ENCODE results near the gene CBFA2T2.

The CBFA2T2 gene

GRCh38 chr20:33656010-33656782 is 166.3 kb downstream of the CBFA2T2 start:
- H2AK5ac ChIP-seq (ENCODE audit: low read length) = no peak overlapping the region
- no peaks in the 10 kb centered on the region for H3K79me2 ChIP-seq (ENCODE audit: control insufficient read depth, insufficient read depth, low read length, poor library complexity)
- H3K9me3 ChIP-seq (ENCODE audit: insufficient read depth, low read depth, low read length) = peaks cover 2% of the 10 kb centered on the region
- peaks cover 36 to 41% of the 10 kb centered on the region in 2 experiments for H3K36me3 ChIP-seq (ENCODE audit: control insufficient read depth in 1 of 2, insufficient read depth in 2 of 2, low read length in 2 of 2)
- H2BK5ac ChIP-seq (ENCODE audit: low read depth, low read length, poor library complexity) = no peak overlapping the region
- no peak overlapping the region for H3K23ac ChIP-seq (ENCODE audit: low read length)
- H2BK120ac ChIP-seq (ENCODE audit: insufficient read depth, low read length, poor library complexity) = no peak overlapping the region
- H3K14ac ChIP-seq (ENCODE audit: low read length) = no peak overlapping the region
- H3K27me3 ChIP-seq (ENCODE audit: insufficient read depth, low read length) = no peaks in the 10 kb centered on the region
- H3K4ac ChIP-seq (ENCODE audit: low read depth, low read length) = no peak overlapping the region
- no peak overlapping the region for H3K4me2 ChIP-seq (ENCODE audit: low read length)
- no peak overlapping the region for H3K4me3 ChIP-seq (ENCODE audit: low read depth, low read length)
- no peak overlapping the region for H4K12ac ChIP-seq (ENCODE audit: low read depth, low read length)
- H2AFZ ChIP-seq (ENCODE audit: insufficient read depth, low read length, poor library complexity) = no peak overlapping the region
- no peak overlapping the region for H3K9ac ChIP-seq (ENCODE audit: low read length)
- H3K27ac ChIP-seq (ENCODE audit: low read depth, low read length) = no peak overlapping the region
- H4K91ac ChIP-seq (ENCODE audit: low read depth, low read length) = no peak overlapping the region
- no peak for DNase-seq
- no peak overlapping the region for H4K8ac ChIP-seq (ENCODE audit: low read depth, low read length)
- no peak overlapping the region for H2BK12ac ChIP-seq (ENCODE audit: low read length)
- H3K79me1 ChIP-seq (ENCODE audit: low read length) = no peaks in the 10 kb centered on the region
- no CpG with 5 or more reads among the region's 10 CpGs for WGBS (ENCODE audit: extremely low coverage, insufficient coverage, insufficient read length)
- peaks cover 7% of the 10 kb centered on the region in 2 experiments for H3K4me1 ChIP-seq (ENCODE audit: control insufficient read depth in 1 of 2, insufficient read depth in 2 of 2, low read length in 2 of 2)
- no peak overlapping the region for H3K18ac ChIP-seq (ENCODE audit: low read length)

DNA sequence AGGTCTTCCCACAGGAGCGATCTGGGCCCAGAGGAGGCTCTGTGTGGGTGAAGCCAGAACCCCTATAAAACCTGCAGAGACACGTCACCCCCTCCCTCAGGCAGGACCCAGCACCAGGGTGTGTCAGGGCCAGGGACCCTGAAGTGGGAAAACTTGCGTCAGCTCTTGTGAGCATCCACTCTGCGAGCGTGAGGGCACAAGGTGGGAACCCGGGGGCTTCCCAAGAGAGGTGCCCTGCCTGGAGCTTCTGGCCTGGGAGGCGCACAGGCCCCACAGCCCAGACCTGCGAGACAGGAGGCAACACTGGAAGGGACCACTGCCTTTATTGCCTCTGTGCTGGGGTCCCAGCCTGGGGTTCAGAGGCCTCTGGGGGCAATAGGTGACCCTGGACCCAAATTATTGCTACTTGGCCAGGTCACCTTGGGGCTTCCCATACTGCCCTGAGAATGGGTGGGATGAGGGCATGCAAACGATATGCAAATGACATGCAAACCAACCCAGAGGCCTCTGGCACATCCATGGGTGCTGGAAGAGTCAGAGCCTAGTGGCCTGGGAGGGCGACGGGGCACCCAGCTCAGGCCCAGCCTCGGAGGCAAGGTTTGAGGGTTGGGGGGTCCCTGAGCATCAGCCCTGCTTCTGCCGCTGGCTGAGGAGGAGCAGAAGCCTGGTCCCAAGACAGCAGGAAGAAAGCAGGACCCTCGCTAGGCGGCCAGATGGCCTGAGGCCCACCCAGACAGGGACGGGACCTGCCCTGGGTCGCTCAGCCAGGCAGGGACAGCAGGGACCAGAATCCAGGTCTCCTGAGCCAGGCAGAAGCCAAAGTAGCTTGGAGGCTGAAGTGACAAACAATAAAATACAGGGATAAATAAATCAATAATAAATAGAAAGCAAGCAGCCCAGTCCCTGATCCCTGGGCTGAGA is 167.1 kb downstream of the CBFA2T2 start:
- no peak overlapping the region for H2BK12ac ChIP-seq (ENCODE audit: low read length)
- H3K27ac ChIP-seq (ENCODE audit: low read depth, low read length) = no peak overlapping the region
- H3K14ac ChIP-seq (ENCODE audit: low read length) = no peak overlapping the region
- DNase-seq = no peak
- no peak overlapping the region for H2AK5ac ChIP-seq (ENCODE audit: low read length)
- H3K79me1 ChIP-seq (ENCODE audit: low read length) = no peaks in the 10 kb centered on the region
- H2AFZ ChIP-seq (ENCODE audit: insufficient read depth, low read length, poor library complexity) = no peak overlapping the region
- H3K23ac ChIP-seq (ENCODE audit: low read length) = no peak overlapping the region
- H3K9me3 ChIP-seq (ENCODE audit: insufficient read depth, low read depth, low read length) = peaks cover 2% of the 10 kb centered on the region
- H3K18ac ChIP-seq (ENCODE audit: low read length) = no peak overlapping the region
- WGBS (ENCODE audit: extremely low coverage, insufficient coverage, insufficient read length) = no CpG with 5 or more reads among the region's 17 CpGs
- no peak overlapping the region for H2BK120ac ChIP-seq (ENCODE audit: insufficient read depth, low read length, poor library complexity)
- no peak overlapping the region for H4K8ac ChIP-seq (ENCODE audit: low read depth, low read length)
- H3K4me2 ChIP-seq (ENCODE audit: low read length) = no peak overlapping the region
- H3K9ac ChIP-seq (ENCODE audit: low read length) = no peak overlapping the region
- H3K4ac ChIP-seq (ENCODE audit: low read depth, low read length) = no peak overlapping the region
- H2BK5ac ChIP-seq (ENCODE audit: low read depth, low read length, poor library complexity) = no peak overlapping the region
- no peak overlapping the region for H3K4me3 ChIP-seq (ENCODE audit: low read depth, low read length)
- no peaks in the 10 kb centered on the region for H3K79me2 ChIP-seq (ENCODE audit: control insufficient read depth, insufficient read depth, low read length, poor library complexity)
- H3K27me3 ChIP-seq (ENCODE audit: insufficient read depth, low read length) = no peaks in the 10 kb centered on the region
- H4K91ac ChIP-seq (ENCODE audit: low read depth, low read length) = no peak overlapping the region
- peaks cover 7% of the 10 kb centered on the region in 2 experiments for H3K4me1 ChIP-seq (ENCODE audit: control insufficient read depth in 1 of 2, insufficient read depth in 2 of 2, low read length in 2 of 2)
- H3K36me3 ChIP-seq (ENCODE audit: control insufficient read depth in 1 of 2, insufficient read depth in 2 of 2, low read length in 2 of 2) = peaks cover 36 to 41% of the 10 kb centered on the region in 2 experiments
- no peak overlapping the region for H4K12ac ChIP-seq (ENCODE audit: low read depth, low read length)

GRCh38 chr20:33657704-33658095 is 167.8 kb downstream of the CBFA2T2 start:
- Histone ChIP-seq H3K36me3 (ENCODE audit: control insufficient read depth in 1 of 2, insufficient read depth in 2 of 2, low read length in 2 of 2) (peaks cover 36 to 41% of the 10 kb centered on the region in 2 experiments), H2BK120ac (ENCODE audit: insufficient read depth, low read length, poor library complexity) (no peak overlapping the region), H3K4me2 (ENCODE audit: low read length) (no peak overlapping the region), H3K18ac (ENCODE audit: low read length) (no peak overlapping the region), H2BK5ac (ENCODE audit: low read depth, low read length, poor library complexity) (no peak overlapping the region), H3K27me3 (ENCODE audit: insufficient read depth, low read length) (no peaks in the 10 kb centered on the region), H3K4ac (ENCODE audit: low read depth, low read length) (no peak overlapping the region), H3K9me3 (ENCODE audit: insufficient read depth, low read depth, low read length) (peaks cover 2% of the 10 kb centered on the region), H3K4me3 (ENCODE audit: low read depth, low read length) (no peak overlapping the region), H2BK12ac (ENCODE audit: low read length) (no peak overlapping the region), H3K14ac (ENCODE audit: low read length) (no peak overlapping the region), H4K91ac (ENCODE audit: low read depth, low read length) (no peak overlapping the region), H4K8ac (ENCODE audit: low read depth, low read length) (no peak overlapping the region), H3K79me1 (ENCODE audit: low read length) (no peaks in the 10 kb centered on the region), H3K9ac (ENCODE audit: low read length) (no peak overlapping the region), H3K27ac (ENCODE audit: low read depth, low read length) (no peak overlapping the region), H3K4me1 (ENCODE audit: control insufficient read depth in 1 of 2, insufficient read depth in 2 of 2, low read length in 2 of 2) (peaks cover 7 to 8% of the 10 kb centered on the region in 2 experiments), H2AFZ (ENCODE audit: insufficient read depth, low read length, poor library complexity) (no peak overlapping the region), H2AK5ac (ENCODE audit: low read length) (no peak overlapping the region), H4K12ac (ENCODE audit: low read depth, low read length) (no peak overlapping the region), H3K79me2 (ENCODE audit: control insufficient read depth, insufficient read depth, low read length, poor library complexity) (no peaks in the 10 kb centered on the region), H3K23ac (ENCODE audit: low read length) (no peak overlapping the region)
- WGBS (ENCODE audit: extremely low coverage, insufficient coverage, insufficient read length) = no CpG with 5 or more reads among the region's 12 CpGs
- DNase-seq = no peak

GRCh38 chr20:33658510-33658909 is 168.6 kb downstream of the CBFA2T2 start:
- Histone ChIP-seq H3K27ac (ENCODE audit: low read depth, low read length) (no peak overlapping the region), H2AFZ (ENCODE audit: insufficient read depth, low read length, poor library complexity) (no peak overlapping the region), H3K9me3 (ENCODE audit: insufficient read depth, low read depth, low read length) (peaks cover 2% of the 10 kb centered on the region), H3K27me3 (ENCODE audit: insufficient read depth, low read length) (no peaks in the 10 kb centered on the region), H3K4me3 (ENCODE audit: low read depth, low read length) (no peak overlapping the region), H2AK5ac (ENCODE audit: low read length) (no peak overlapping the region), H2BK120ac (ENCODE audit: insufficient read depth, low read length, poor library complexity) (no peak overlapping the region), H3K14ac (ENCODE audit: low read length) (no peak overlapping the region), H3K79me2 (ENCODE audit: control insufficient read depth, insufficient read depth, low read length, poor library complexity) (peaks cover 3% of the 10 kb centered on the region), H2BK5ac (ENCODE audit: low read depth, low read length, poor library complexity) (no peak overlapping the region), H4K91ac (ENCODE audit: low read depth, low read length) (no peak overlapping the region), H3K9ac (ENCODE audit: low read length) (no peak overlapping the region), H3K36me3 (ENCODE audit: control insufficient read depth in 1 of 2, insufficient read depth in 2 of 2, low read length in 2 of 2) (peaks cover 36 to 41% of the 10 kb centered on the region in 2 experiments), H3K4ac (ENCODE audit: low read depth, low read length) (no peak overlapping the region), H3K23ac (ENCODE audit: low read length) (no peak overlapping the region), H4K12ac (ENCODE audit: low read depth, low read length) (no peak overlapping the region), H2BK12ac (ENCODE audit: low read length) (no peak overlapping the region), H3K4me1 (ENCODE audit: control insufficient read depth in 1 of 2, insufficient read depth in 2 of 2, low read length in 2 of 2) (peaks cover 10 to 12% of the 10 kb centered on the region in 2 experiments), H3K79me1 (ENCODE audit: low read length) (peaks cover 6% of the 10 kb centered on the region), H3K18ac (ENCODE audit: low read length) (no peak overlapping the region), H4K8ac (ENCODE audit: low read depth, low read length) (no peak overlapping the region), H3K4me2 (ENCODE audit: low read length) (no peak overlapping the region)
- no peak for DNase-seq
- WGBS (ENCODE audit: extremely low coverage, insufficient coverage, insufficient read length) = no CpG with 5 or more reads among the region's 8 CpGs

Data from trophoblast cell (in vitro differentiated cells and primary cell).